Activated T-helper 2 cell treated with anti-CD3 and anti-CD28 coated beads, Interferon-gamma antibody, Interleukin-2, Interleukin-4, amounts not matched to agents 10 μg/mL and 5 μg/mL and 100 μg/mL, durations not matched to agents 14 hours and 24 hours and 36 hours (primary cell): ENCODE data around the gene MAPK10. TPM values are rescaled to one million over a fixed set of nuclear protein-coding genes. Genes with fewer than 3 reads are reported as not detected.

Experiments used
- DNase-seq: peaks from one replicate; pipeline ENCODE4 v3.0.0; 2021; ENCODE audit warnings: low spot score
- H3K27ac Mint-ChIP-seq: one replicate; pipeline ENCODE4 v1.8.0; 2021; ENCODE audit warnings: mixed read lengths
- H3K27me3 Mint-ChIP-seq: one replicate; pipeline ENCODE4 v1.8.0; 2021; ENCODE audit warnings: low read depth, mixed read lengths
- H3K36me3 Mint-ChIP-seq: one replicate; pipeline ENCODE4 v1.8.0; 2021; ENCODE audit warnings: low read depth, mixed read lengths
- H3K4me1 Mint-ChIP-seq: one replicate; pipeline ENCODE4 v1.8.0; 2021; ENCODE audit warnings: low read depth, mixed read lengths
- H3K4me3 Mint-ChIP-seq: one replicate; pipeline ENCODE4 v1.8.0; 2021; ENCODE audit warnings: low read depth, mild to moderate bottlenecking, moderate library complexity, mixed read lengths
- H3K9me3 Mint-ChIP-seq: one replicate; pipeline ENCODE4 v1.8.0; 2021; ENCODE audit warnings: mixed read lengths
- intact Hi-C: fragments of 100-400 bp; cut with micrococcal nuclease; formaldehyde crosslinking; loops from one replicate; pipeline ENCODE4 v1.15.1; 2023
- total RNA-seq: library from RNA; stranded (reverse); gene quantifications from 2 replicates; pipeline ENCODE4 v1.2.3, GENCODE V29; 2022

The MAPK10 gene
- total RNA-seq: not detected in 2 replicates

DNA sequence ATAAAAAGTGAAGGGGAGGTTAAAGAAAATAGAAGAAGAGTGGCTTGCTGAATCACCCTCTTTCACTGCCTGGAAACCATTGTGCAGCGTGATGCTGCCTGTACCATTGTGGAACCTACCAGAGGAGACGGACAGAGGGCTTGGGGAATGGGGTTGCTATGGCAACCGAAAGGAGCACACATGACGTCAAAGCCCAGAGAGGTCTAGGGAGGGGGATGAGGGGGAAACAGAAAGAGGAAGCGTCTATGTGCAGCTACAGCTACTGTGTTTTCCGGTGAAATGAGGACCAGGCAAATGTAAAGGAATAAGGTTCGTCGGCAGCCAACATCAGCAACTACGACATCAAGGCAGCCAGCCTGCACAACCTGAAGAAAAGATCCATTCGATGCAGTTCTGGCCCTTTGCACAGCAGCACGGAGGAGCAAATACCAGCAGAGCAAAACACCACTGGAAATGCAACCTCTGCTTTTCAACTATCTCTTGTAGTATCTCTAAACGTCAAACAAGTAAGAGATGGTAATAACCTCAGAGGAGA, at the start of gene MAPK10:
TSS of gene MAPK10 (minus strand) at position 110 of the 535 bp plus-strand sequence.
- intact Hi-C loops: loop anchor here (10.0 kb wide), 1 partner anchor 535 kb away; the partner anchor contains the start of gene C4orf36
- no peaks in the 10 kb centered on the region for H3K36me3 Mint-ChIP-seq
- peak within 1 kb of the TSS; percentile 72 for H3K4me3 Mint-ChIP-seq
- peak within 1 kb of the TSS; percentile 70 for H3K27ac Mint-ChIP-seq
- peak; percentile 64 for DNase-seq
- peaks cover 12% of the 10 kb centered on the region for H3K4me1 Mint-ChIP-seq
- H3K27me3 Mint-ChIP-seq: peaks cover 12% of the 10 kb centered on the region
- no peaks in the 10 kb centered on the region for H3K9me3 Mint-ChIP-seq

DNA sequence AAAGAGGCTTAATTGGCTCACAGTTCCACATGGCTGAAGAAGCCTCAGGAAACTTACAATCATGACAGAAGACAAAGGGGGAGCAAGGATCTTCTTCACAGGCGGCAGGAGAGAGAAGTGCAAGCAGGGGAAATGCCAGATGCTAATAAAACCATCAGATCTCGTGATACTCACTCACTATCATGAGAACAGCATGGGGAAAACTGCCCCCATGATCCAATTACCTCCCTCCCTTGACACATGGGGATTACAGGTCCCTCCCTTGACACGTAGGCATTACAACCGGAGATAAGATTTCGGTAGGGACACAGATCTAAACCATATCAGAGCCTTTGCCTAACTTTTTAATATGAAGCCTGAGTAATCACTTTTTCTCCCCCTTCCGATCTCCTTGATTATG, 43.7 kb upstream of the MAPK10 start:
- H3K36me3 Mint-ChIP-seq: no peaks in the 10 kb centered on the region
- H3K4me1 Mint-ChIP-seq: no peaks in the 10 kb centered on the region
- no peak overlapping the region for H3K4me3 Mint-ChIP-seq
- H3K27ac Mint-ChIP-seq: no peak overlapping the region
- DNase-seq: no peak
- intact Hi-C loops: no loop called here
- no peaks in the 10 kb centered on the region for H3K9me3 Mint-ChIP-seq
- H3K27me3 Mint-ChIP-seq: no peaks in the 10 kb centered on the region

DNA sequence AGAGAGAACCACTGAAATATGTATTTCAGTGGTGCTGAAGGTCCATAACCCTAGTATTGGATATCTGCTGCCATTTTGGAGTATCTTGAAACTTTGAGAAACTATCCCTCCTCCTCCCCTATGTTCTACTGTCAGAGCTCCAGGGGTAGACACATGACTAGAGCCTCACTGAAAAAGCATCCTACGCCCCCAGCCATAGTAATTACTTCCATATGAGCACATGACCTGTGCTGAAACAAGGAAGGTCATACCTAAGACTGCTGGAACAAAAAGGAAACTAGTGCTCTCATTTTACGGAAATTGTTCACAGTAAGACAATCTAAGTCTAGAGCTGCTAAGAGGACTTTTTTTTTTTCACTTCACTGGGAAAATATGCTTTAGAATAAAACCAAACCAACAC, 42.0 kb upstream of the MAPK10 start:
- no peak overlapping the region for H3K27ac Mint-ChIP-seq
- no peaks in the 10 kb centered on the region for H3K4me1 Mint-ChIP-seq
- H3K36me3 Mint-ChIP-seq: no peaks in the 10 kb centered on the region
- DNase-seq: no peak
- intact Hi-C loops: no loop called here
- no peaks in the 10 kb centered on the region for H3K27me3 Mint-ChIP-seq
- no peak overlapping the region for H3K4me3 Mint-ChIP-seq
- H3K9me3 Mint-ChIP-seq: no peaks in the 10 kb centered on the region

DNA sequence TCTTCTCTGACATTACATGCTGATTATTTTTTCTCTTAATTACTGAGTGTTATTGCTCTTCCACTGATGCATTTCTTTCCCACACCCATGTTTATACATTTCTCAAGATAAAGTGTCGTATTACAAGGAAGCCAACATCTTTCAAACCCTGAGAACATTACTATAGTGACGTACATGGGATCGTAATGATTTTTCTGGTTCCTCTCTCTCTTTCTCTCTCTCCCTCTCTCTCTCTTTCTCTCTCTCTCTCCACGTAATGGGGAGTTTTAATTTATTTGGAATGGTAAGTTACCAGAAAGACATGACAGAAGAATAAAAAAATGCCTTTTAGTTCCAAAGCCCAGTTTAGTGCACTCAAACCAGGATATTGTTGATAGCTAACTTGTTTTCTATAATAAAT, 40.4 kb upstream of the MAPK10 start:
- Mint-ChIP-seq H3K4me3 (no peak overlapping the region), H3K27me3 (no peaks in the 10 kb centered on the region), H3K9me3 (no peaks in the 10 kb centered on the region), H3K36me3 (no peaks in the 10 kb centered on the region), H3K27ac (no peak overlapping the region), H3K4me1 (no peaks in the 10 kb centered on the region)
- intact Hi-C loops: no loop called here
- DNase-seq: no peak

DNA sequence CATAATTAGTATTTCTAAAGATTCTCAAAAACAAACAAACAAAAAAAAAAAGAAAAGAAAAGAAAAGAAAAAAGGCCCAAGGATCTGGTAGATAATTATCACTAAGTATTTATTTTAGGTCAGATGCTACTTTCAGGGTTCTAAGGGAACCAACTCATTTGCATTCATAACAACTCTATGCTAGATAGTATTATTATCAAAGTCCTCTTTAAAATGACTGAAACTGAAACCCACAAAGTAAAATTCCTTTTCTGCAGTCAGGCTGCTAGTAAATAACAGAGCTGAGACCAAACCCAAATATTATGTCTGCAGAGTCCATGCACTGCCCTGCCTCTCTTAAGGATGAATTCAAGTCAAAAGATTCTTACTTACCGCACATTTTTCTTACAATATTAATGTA, 38.3 kb upstream of the MAPK10 start:
- no peaks in the 10 kb centered on the region for H3K9me3 Mint-ChIP-seq
- DNase-seq: no peak
- intact Hi-C loops: no loop called here
- H3K4me1 Mint-ChIP-seq: no peaks in the 10 kb centered on the region
- no peak overlapping the region for H3K27ac Mint-ChIP-seq
- no peak overlapping the region for H3K4me3 Mint-ChIP-seq
- H3K27me3 Mint-ChIP-seq: no peaks in the 10 kb centered on the region
- no peaks in the 10 kb centered on the region for H3K36me3 Mint-ChIP-seq

DNA sequence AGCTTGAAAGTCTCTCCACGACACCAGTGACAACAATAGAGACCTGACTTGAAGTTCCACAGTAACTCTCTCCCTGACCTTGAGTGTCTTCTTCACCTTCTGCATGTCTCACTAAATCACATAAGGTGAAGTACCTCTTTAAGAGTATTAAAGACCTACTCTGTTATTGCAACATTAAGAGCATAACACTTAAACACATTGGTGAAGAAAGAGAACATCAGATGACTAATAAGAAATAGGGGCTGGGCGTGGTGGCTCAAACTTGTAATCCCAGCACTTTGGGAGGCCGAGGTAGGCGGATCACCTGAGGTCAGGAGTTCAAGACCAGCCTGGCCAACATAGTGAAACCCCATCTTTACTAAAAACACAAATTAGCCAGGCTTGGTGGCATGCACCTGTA, 33.9 kb upstream of the MAPK10 start:
- H3K36me3 Mint-ChIP-seq: no peaks in the 10 kb centered on the region
- no peak for DNase-seq
- intact Hi-C loops: no loop called here
- H3K4me1 Mint-ChIP-seq: no peaks in the 10 kb centered on the region
- H3K27ac Mint-ChIP-seq: no peak overlapping the region
- no peaks in the 10 kb centered on the region for H3K9me3 Mint-ChIP-seq
- no peak overlapping the region for H3K4me3 Mint-ChIP-seq
- H3K27me3 Mint-ChIP-seq: no peaks in the 10 kb centered on the region

DNA sequence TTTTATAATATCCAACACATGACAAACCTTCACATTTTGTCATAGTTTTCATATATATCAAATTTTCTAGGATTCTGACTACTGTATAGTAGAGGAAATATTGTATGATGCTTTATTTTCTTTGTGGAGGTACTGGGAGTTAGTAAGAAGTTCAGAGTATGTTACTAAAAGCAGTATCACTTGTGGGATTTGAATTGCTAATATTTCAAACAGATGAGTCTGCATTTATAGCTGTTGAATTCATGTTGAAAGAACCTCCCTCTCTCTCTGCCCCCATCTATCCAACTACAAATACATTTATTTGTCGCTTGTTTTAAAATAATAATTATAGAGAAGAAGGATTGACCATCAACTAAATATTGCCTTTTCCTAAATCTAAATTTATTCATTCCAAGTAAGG, 29.8 kb upstream of the MAPK10 start:
- no peak overlapping the region for H3K4me3 Mint-ChIP-seq
- H3K9me3 Mint-ChIP-seq: no peaks in the 10 kb centered on the region
- H3K4me1 Mint-ChIP-seq: no peaks in the 10 kb centered on the region
- DNase-seq: no peak
- intact Hi-C loops: no loop called here
- H3K27ac Mint-ChIP-seq: no peak overlapping the region
- no peaks in the 10 kb centered on the region for H3K27me3 Mint-ChIP-seq
- no peaks in the 10 kb centered on the region for H3K36me3 Mint-ChIP-seq

DNA sequence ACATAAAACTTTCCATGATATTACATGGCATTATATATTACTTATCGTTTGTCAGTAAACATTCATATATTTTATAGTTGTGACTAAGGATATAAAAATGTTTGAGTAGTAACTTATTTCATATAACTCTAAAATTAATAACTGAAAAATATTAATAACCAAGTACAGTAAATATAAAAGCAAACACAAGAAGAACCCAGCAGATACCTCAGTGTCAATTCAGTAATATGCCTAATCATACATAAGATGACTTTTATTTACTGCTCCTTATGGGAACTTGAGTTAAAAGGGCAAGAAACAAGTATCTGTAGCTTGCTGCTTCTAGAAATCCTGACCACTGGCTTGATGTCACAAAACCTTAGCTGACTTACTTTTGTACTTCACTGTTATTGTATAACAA, 28.4 kb upstream of the MAPK10 start:
- no peaks in the 10 kb centered on the region for H3K9me3 Mint-ChIP-seq
- H3K36me3 Mint-ChIP-seq: no peaks in the 10 kb centered on the region
- H3K4me3 Mint-ChIP-seq: no peak overlapping the region
- no peaks in the 10 kb centered on the region for H3K27me3 Mint-ChIP-seq
- H3K27ac Mint-ChIP-seq: no peak overlapping the region
- intact Hi-C loops: no loop called here
- DNase-seq: no peak
- H3K4me1 Mint-ChIP-seq: no peaks in the 10 kb centered on the region

DNA sequence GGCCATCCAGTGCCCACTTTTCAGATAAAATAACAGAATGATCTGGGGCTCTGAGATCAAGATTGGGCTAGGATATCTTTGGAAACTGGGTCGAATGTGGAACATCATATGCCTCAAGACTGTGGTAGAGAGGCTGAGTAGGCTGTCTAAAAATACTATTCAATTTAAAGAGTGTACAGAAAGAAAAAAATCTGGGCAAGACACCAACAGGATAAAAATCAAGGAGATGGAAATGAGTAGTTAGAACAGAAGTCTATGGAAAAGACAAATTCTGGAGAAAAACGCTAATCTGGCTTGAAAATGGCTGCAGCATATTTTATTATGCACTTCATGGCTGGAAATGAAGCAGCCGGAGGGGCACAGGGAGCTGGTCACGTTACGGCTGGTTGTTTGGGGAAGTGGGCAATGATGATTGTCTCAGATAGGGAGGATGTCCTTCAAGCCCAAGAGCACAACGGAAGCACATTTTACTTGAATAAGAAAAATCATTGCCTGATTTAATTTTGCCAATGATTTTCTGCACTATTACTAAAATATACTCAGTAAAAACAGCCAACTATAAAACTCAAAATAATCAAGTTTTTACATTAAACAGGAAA, 27.1 kb upstream of the MAPK10 start:
- Mint-ChIP-seq H3K27me3 (no peaks in the 10 kb centered on the region), H3K4me1 (no peaks in the 10 kb centered on the region), H3K36me3 (no peaks in the 10 kb centered on the region), H3K9me3 (no peaks in the 10 kb centered on the region), H3K27ac (no peak overlapping the region), H3K4me3 (no peak overlapping the region)
- no peak for DNase-seq
- intact Hi-C loops: no loop called here

DNA sequence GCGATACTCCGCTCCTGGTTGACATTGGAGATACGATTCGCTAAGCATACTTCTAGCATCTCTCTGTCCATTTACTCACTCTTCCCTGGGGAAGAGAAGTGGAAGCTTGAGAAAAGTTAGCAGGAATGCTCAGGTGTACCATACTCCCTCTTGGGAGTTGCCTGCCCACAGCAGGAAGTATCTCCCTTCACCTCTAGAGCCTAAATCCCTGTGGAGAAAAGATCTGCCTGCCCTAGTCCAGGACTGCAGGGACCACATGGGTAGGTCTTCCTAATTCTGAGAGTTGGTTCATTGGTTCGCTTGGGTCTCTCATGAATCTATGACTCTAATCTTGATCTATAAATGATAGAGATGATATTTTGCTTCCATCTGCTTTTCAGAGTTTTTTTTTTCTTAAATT, 26.3 kb upstream of the MAPK10 start:
- no peaks in the 10 kb centered on the region for H3K4me1 Mint-ChIP-seq
- no peak overlapping the region for H3K4me3 Mint-ChIP-seq
- H3K36me3 Mint-ChIP-seq: no peaks in the 10 kb centered on the region
- H3K9me3 Mint-ChIP-seq: no peaks in the 10 kb centered on the region
- no peak overlapping the region for H3K27ac Mint-ChIP-seq
- no peak for DNase-seq
- H3K27me3 Mint-ChIP-seq: no peaks in the 10 kb centered on the region
- intact Hi-C loops: no loop called here

DNA sequence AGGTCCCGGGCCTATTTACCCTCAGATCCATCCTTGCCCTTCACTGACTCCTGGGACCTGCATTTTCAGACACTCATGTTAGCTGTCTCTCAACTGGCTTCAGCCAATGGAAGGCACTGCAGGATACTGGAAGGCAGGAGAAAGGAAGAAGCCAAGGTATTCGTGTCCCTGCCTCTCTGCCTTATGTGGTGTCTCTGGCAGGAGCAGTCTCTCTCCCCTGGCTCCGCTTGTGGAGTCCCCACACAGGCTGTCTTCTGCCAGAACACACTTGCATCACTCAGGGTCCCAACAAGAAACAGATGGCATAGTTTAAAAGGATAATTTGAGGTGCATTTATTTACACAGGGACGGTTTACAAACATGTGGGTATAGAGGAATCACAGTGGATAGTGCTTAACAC, 21.6 kb upstream of the MAPK10 start:
- intact Hi-C loops: no loop called here
- Mint-ChIP-seq H3K36me3 (no peaks in the 10 kb centered on the region), H3K9me3 (no peaks in the 10 kb centered on the region), H3K4me1 (no peaks in the 10 kb centered on the region), H3K4me3 (no peak overlapping the region), H3K27me3 (no peaks in the 10 kb centered on the region), H3K27ac (no peak overlapping the region)
- no peak for DNase-seq

DNA sequence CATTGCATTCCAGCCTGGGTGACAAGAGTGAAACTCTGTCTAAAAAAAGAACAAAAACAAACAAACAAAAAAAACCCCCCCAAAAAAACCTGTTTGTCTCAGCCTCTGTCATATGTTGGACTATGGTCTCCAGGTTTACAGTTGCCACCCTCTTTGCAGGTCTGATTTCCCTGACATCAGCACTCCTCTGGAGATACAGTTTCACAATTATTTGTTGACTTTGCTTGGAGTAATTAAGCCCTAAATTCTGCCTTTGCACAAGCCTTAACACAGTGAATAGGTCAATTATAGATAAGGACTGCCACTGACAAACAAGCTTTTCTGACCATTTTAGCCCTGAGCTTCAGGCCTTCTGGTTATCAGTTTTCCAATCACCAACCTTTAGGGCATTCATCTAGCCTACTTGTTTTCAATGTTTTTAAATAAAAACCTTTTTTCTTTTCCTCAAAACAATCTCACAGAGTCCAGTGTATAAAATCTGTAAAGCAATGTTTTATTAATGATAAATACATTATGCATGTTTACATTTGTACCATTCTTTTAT, 20.4 kb upstream of the MAPK10 start:
- H3K27me3 Mint-ChIP-seq: no peaks in the 10 kb centered on the region
- no peak for DNase-seq
- H3K4me1 Mint-ChIP-seq: no peaks in the 10 kb centered on the region
- no peak overlapping the region for H3K4me3 Mint-ChIP-seq
- H3K27ac Mint-ChIP-seq: no peak overlapping the region
- no peaks in the 10 kb centered on the region for H3K9me3 Mint-ChIP-seq
- intact Hi-C loops: no loop called here
- H3K36me3 Mint-ChIP-seq: no peaks in the 10 kb centered on the region

DNA sequence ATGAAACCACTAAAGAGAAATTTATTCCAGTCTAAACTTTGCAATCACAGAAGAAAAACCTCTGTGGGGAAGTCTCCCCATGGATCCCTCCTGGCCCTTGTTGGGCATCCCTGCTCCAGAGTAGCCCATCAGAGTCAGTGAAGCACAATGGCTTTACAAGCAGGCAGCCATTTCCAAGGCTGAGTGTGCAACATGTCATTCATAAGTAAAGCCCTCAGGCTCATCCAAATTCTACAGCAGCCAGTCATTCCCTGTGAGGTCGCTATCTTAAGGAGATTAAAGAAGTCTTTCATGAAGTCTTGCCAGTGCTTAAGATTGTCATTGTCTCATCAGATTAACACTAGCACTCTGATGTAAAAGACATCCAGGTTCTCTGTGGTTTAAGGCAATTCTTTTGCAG, 17.0 kb upstream of the MAPK10 start:
- no peak for DNase-seq
- Mint-ChIP-seq H3K36me3 (no peaks in the 10 kb centered on the region), H3K27me3 (no peaks in the 10 kb centered on the region), H3K27ac (no peak overlapping the region), H3K4me1 (no peaks in the 10 kb centered on the region), H3K4me3 (no peak overlapping the region), H3K9me3 (peaks cover 2% of the 10 kb centered on the region)
- intact Hi-C loops: no loop called here
